DOHH2 (cell line): ENCODE data around the gene LTC4S.
"Not testable (repeated sequence)": the region's sequence is repeated elsewhere in the genome, so short reads cannot be mapped to it uniquely, and the experiment has no call there.

ENCODE experiments used
- EZH2phosphoT487 ChIP-seq: fragments of 200-600 bp; sonication (generic); IDR thresholded peaks from 2 replicates; pipeline ENCODE4 v1.6.1; 2017; ENCODE audit warnings: borderline replicate concordance, mild to moderate bottlenecking, antibody characterized with exemption, low read length, moderate library complexity, mixed read lengths
- TF ChIP-seq, protein P1 (sequence below): fragments of 200-600 bp; sonication (generic); IDR thresholded peaks from one replicate; pipeline ENCODE4 v1.5.1; 2014; ENCODE audit warnings: antibody characterized with exemption, mild to moderate bottlenecking, low read depth, low read length; ENCODE audit not compliant: poor library complexity, severe bottlenecking

DNA sequence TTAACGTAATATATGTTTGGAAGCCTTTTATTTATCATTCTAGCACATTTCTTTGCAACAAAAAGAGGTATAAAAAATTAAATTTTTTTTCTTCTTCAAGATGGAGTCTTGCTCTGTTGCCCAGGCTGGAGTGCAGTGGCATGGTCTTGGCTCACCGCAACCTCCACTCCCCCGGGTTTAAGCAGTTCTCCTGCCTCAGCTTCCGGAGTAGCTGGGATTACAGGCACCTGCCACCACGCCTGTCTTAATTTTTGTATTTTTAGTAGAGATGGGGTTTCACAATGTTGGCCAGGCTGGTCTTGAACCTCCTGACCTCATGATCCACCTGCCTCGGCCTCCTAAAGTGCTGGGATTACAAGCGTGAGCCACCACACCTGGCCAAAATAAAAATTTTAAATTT is 49.7 kb upstream of the LTC4S start:
- TF ChIP-seq, protein P1, sequence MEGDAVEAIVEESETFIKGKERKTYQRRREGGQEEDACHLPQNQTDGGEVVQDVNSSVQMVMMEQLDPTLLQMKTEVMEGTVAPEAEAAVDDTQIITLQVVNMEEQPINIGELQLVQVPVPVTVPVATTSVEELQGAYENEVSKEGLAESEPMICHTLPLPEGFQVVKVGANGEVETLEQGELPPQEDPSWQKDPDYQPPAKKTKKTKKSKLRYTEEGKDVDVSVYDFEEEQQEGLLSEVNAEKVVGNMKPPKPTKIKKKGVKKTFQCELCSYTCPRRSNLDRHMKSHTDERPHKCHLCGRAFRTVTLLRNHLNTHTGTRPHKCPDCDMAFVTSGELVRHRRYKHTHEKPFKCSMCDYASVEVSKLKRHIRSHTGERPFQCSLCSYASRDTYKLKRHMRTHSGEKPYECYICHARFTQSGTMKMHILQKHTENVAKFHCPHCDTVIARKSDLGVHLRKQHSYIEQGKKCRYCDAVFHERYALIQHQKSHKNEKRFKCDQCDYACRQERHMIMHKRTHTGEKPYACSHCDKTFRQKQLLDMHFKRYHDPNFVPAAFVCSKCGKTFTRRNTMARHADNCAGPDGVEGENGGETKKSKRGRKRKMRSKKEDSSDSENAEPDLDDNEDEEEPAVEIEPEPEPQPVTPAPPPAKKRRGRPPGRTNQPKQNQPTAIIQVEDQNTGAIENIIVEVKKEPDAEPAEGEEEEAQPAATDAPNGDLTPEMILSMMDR: not testable (repeated sequence)
- not testable (repeated sequence) for TF ChIP-seq EZH2phosphoT487
